Vagina (tissue), 2 donors: ENCODE results near the gene RAPGEFL1.

Experiments used
- POLR2AphosphoS5 ChIP-seq, 2 donors: sonication (generic); formaldehyde crosslinking; IDR thresholded peaks; one replicate each; pipeline ENCODE4 v1.9.0; 2017; ENCODE audit warnings: antibody characterized with exemption in 2 of 2, mild to moderate bottlenecking in 2 of 2, low read depth in 1 of 2; ENCODE audit not compliant: insufficient read depth in 1 of 2
- TF ChIP-seq, protein P1 (sequence below), 3 experiments: fragments of 450-650 bp in 2 of 3; fragments of 200-600 bp in 1 of 3; sonication (generic) in 1 of 3; IDR thresholded peaks; one replicate each; pipeline ENCODE4 v1.5.1; 2017 to 2019; ENCODE audit warnings: antibody characterized with exemption in 3 of 3, mild to moderate bottlenecking in 2 of 3, moderate library complexity in 2 of 3

DNA sequence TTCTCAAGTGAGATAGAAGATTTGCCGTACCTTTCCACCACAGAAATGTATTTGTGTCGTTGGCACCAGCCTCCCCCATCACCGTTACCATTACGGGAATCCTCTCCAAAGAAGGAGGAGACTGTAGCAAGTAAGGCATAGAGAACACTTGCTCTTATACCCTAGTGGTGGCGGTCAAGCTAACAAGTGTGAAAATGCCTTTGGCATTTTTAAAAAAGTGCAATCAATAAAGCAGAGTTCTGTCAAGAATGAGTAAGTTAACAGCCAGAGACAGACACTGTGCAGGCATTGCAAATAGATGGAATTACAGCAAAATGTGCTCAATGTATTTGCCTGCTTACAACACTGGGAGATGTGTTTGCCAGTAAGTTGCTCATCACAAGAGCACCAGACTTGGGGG, 47.8 kb upstream of the RAPGEFL1 start:
- TF ChIP-seq, protein P1, sequence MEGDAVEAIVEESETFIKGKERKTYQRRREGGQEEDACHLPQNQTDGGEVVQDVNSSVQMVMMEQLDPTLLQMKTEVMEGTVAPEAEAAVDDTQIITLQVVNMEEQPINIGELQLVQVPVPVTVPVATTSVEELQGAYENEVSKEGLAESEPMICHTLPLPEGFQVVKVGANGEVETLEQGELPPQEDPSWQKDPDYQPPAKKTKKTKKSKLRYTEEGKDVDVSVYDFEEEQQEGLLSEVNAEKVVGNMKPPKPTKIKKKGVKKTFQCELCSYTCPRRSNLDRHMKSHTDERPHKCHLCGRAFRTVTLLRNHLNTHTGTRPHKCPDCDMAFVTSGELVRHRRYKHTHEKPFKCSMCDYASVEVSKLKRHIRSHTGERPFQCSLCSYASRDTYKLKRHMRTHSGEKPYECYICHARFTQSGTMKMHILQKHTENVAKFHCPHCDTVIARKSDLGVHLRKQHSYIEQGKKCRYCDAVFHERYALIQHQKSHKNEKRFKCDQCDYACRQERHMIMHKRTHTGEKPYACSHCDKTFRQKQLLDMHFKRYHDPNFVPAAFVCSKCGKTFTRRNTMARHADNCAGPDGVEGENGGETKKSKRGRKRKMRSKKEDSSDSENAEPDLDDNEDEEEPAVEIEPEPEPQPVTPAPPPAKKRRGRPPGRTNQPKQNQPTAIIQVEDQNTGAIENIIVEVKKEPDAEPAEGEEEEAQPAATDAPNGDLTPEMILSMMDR (IDR thresholded peaks at IDR 0.05): no peak
- no peak for TF ChIP-seq POLR2AphosphoS5 (IDR thresholded peaks at IDR 0.05; ENCODE audit: insufficient read depth in 1 of 2, low read depth in 1 of 2)
